Neural progenitor cell (in vitro differentiated cells): ENCODE results near the gene TCF7L1.

Source experiments
- EZH2 ChIP-seq: fragments of 200-600 bp; sonication (generic); IDR thresholded peaks from 2 replicates; pipeline ENCODE4 v1.6.1; 2017; ENCODE audit warnings: antibody characterized with exemption, mild to moderate bottlenecking, moderate library complexity
- EZH2phosphoT487 ChIP-seq: fragments of 200-600 bp; sonication (generic); IDR thresholded peaks from 2 replicates; pipeline ENCODE4 v1.6.1; 2017; ENCODE audit warnings: antibody characterized with exemption
- TF ChIP-seq, protein P1 (sequence below): fragments of 200-600 bp; sonication (generic); IDR thresholded peaks from 2 replicates; pipeline ENCODE4 v1.5.1; 2017; ENCODE audit warnings: antibody characterized with exemption, mild to moderate bottlenecking

DNA sequence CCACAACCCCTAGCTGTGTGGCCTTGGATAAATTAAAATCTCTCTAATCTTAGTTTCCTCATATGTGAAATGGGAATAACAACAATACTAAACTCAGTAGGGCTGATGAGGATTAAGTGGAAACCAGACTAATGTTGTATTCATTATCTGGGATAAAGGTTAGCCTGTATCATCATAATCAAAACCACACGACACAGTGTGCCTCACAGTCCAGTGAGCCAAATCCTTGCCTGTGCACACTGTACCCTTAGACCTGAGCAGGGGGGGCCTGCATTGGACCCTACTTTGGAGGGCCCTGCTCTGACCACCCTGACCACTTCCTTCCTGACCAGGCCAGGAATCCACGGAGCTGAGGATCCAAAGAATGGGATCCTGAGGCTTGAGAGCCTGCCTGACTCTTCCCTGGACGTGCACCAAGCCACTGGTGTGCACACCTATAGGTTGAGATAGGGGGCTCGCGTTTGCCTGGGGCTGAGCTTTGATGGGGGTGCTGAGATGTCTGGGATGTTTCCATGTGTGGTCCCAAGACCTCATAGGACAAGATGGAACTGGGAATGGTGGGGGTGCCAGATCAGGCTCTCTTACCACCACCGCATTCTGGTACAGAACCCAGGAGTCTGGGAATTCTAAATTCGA, 124.9 kb downstream of the TCF7L1 start:
- TF ChIP-seq, protein P1, sequence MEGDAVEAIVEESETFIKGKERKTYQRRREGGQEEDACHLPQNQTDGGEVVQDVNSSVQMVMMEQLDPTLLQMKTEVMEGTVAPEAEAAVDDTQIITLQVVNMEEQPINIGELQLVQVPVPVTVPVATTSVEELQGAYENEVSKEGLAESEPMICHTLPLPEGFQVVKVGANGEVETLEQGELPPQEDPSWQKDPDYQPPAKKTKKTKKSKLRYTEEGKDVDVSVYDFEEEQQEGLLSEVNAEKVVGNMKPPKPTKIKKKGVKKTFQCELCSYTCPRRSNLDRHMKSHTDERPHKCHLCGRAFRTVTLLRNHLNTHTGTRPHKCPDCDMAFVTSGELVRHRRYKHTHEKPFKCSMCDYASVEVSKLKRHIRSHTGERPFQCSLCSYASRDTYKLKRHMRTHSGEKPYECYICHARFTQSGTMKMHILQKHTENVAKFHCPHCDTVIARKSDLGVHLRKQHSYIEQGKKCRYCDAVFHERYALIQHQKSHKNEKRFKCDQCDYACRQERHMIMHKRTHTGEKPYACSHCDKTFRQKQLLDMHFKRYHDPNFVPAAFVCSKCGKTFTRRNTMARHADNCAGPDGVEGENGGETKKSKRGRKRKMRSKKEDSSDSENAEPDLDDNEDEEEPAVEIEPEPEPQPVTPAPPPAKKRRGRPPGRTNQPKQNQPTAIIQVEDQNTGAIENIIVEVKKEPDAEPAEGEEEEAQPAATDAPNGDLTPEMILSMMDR, result no peak
- TF ChIP-seq EZH2phosphoT487, result no peak
- no peak for TF ChIP-seq EZH2
